Activated CD8-positive, alpha-beta memory T cell treated with anti-CD3 and anti-CD28 coated beads for 24 hours (primary cell): ENCODE data around the gene PPFIBP1.
"Not testable (repeated sequence)": the region's sequence is repeated elsewhere in the genome, so short reads cannot be mapped to it uniquely, and the experiment has no call there.

Source experiments
- DNase-seq: peaks from one replicate; pipeline ENCODE4 v3.0.0-alpha.2; 2020

Gene PPFIBP1

DNA sequence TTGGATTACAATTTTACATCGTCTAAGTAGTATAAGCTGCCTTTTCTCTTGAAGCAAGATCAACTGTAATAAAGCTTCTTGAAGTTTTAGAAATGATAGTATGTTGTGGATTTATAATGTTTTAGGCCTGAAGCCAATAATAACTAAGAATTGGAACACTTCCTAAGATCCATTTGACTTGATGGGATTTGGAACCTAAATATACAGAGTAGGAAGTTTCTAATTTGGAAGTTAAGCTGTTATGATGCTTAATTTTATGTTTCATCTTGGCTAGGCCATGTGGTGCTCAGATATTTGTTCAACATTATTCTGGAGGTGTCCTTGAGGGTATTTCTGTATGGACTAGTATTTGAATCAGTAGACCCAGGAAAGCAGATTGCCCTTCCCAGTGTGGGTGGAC is 74.9 kb downstream of the PPFIBP1 start:
- DNase-seq, result not testable (repeated sequence)

DNA sequence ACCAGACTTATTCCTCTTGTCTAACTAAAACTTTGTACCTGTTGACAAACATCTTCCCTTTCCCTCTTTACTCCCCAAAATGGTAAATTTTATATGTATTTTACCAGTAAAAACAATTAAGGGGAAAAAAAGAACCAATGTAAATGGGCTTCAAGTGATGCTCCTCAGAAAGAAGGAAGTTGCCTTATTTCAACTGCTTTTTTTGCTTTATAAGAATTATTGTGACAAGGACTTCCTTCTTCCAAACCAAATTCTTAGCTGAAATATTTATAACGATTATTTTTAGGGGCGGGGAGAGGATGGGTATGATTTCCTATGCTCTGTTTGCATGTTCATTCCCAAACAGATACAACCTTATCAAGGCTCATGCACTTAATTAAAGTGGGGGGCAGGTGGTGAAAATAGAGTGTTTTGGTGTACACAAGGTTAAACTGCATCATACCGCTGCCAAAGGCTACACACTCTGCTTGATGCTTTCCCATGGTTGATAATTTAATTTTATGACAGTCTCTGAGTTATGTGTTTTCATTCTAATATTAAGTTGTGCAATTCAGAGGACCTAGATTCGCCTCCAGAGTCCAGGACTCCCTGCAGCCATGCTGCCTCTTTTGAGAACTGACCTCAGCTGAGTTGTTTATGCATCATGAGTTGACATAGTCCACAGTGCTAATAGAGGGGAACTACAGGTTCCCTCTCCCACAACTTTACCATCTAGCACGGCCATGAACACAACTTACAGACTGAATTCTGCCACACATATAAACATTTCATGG is 77.2 kb downstream of the PPFIBP1 start:
- DNase-seq, result not testable (repeated sequence)

- DNase-seq, result no peak
Observed at GRCh38 chr12:27602516-27602915, 78.5 kb downstream of the PPFIBP1 start.

DNA sequence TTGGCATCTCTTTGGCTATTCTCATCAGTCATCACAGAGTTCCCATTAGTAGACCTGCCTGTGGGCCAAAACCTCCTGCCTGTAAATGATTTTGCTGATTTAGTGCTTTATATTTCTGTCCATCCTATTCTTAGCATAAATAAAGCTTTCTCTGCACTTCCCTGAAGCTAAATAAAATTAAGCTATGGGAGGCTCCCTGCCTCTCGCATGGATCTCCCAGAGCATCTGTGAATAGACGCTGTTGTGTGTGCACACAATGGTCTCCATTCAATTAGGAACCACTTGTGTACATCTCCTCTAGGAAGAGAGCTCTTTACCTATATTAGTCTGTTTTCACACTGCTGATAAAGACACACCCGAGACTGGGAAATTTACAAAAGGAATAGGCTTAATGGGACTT is 80.4 kb downstream of the PPFIBP1 start:
- DNase-seq, result no peak

GRCh38 chr12:27606986-27607385 is 83.0 kb downstream of the PPFIBP1 start:
- DNase-seq, result no peak

- DNase-seq, result no peak
Observed at GRCh38 chr12:27607591-27607990, 83.6 kb downstream of the PPFIBP1 start.

GRCh38 chr12:27608890-27609289 is 84.9 kb downstream of the PPFIBP1 start:
- no peak for DNase-seq

GRCh38 chr12:27610374-27610773 is 86.4 kb downstream of the PPFIBP1 start:
- DNase-seq, result no peak

DNA sequence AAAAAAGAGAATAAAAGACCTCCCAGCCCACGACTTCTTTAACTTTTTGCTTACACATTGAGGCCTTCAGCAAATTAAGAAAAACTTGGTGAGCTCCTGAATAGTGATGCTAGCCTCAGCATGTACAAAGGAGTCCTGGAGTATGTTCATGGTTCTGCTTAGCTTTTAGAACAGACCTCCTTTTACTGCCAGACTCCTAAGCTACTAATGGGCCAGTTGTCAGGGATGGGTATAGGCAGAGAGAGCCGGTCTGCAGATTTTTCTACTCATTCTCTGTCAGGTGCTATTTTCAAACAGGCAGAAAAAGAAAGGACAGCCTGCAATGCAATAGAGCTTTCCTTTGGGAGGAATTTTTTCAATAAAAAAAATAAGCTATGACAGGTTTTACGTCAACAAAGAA is 90.4 kb downstream of the PPFIBP1 start:
- no peak for DNase-seq

GRCh38 chr12:27614866-27615265 is 90.9 kb downstream of the PPFIBP1 start:
- DNase-seq, result no peak

DNA sequence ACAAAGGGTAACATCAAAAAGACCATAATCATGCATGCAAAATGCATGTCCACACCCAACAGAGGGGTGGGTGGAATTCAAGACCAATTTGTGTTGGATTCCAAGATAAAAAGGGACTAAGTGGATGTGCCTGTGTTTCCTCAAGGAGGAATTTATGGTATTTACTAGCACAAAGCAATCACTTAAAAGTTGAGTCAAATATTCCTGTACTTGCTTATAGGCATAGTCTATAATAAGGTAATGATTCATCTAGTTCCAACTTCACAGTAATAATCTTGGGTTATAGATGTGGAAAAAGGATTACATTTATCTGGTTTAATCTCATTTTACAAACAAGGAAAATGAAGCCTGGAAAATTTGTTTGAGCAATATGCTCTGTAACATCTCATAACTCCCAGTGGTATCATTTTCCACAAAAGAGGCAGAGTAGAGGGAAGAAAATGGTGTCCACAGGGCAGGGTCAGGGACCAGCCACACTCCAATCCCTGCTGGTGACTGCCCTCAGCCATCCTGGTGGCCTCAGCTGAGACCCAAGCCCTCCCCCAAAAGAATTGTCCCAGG is 91.4 kb downstream of the PPFIBP1 start:
- no peak for DNase-seq

DNA sequence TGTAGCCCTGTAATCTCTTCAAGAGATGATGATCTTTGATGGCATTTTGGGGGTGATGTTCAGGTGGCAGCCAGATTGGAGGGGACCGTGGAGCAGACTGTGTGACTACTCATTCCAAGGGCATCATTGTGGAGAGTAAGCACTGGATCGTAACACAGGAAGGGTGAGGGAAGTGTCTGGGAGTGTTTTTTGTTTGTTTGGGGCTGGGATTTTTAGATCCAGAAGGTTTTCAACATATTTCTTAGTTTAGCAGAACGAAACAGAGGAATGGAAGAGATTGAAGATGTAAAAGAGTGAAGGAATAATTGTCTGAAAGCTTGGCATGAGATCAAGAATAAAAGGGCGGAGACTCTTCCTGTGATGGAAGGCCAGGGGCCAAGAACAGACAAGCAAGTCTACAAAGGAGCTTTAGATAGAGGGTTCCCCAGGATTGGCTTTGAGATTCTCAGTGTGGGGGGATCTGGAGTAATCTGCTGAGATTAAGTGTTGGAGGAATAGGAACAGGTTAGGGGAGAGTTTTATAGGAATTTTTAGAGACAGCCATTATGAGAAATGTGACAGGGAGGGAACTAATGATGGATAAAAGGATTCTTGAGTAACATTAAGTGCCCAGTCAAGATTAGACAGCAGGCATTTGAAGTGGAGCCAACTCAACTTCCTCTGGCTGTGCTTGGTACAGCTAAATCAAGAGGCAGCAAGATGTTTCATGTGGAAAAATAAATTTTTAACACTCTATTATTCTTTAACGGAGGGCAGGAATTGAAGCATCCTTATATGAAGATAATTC is 92.5 kb downstream of the PPFIBP1 start:
- no peak for DNase-seq

DNA sequence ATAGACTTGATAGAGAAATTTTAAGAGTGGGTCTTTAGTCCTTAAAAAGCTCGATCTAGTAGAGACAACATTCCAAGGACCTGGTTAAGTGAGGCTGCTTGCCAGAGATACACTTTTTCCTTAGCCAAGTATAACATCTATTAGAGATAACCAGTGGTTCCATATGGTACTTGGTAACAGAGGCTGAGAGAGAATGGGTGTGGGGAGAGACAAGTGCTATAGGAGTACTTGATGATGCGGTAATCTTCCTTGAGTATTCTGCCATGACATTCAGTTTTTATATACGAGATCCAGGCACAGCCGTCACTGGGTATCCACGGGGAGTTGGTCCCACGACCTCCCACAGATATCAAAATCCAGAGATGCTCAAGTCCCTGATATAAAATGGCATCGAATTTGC is 94.8 kb downstream of the PPFIBP1 start:
- DNase-seq, result no peak

DNA sequence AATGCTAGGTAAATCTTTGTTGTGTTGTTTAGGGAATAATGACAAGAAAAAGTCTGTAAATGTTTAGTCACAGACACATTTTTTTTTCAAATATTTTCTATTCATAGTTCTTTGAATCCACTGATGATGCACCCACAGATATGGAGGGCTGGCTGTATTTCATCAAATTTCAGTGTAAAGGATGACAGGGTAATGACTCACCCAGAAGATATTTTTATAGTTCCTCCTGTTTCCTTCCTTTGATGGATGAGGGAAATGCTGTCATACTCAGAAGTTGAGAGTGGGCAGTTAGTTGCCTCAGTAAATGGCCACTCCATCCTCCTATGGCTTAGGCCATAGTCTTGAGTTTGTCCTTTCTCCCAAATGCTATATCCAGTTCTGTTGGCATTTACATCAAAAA is 95.3 kb downstream of the PPFIBP1 start:
- DNase-seq, result no peak

DNA sequence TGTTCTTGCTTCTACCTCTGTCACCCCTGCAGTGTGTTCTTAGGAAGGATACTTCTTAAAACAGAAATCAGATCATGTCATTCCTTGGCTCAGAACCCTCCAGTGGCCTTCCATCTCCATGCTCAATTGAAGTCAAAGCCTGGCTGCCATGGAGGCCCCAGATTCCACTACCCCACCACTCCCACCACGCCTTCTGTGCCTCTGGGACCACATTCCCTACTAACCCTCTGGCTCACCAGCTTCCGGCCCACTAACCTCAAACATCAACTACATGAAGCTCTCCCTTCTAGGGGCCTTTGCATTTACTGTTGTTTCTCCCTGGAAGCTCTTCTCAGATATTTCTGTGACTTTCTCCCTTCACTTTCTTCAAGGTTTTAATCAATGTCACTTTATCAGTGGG is 96.1 kb downstream of the PPFIBP1 start:
- no peak for DNase-seq

GRCh38 chr12:27622436-27623195 is 98.6 kb downstream of the PPFIBP1 start:
- DNase-seq, result no peak

DNA sequence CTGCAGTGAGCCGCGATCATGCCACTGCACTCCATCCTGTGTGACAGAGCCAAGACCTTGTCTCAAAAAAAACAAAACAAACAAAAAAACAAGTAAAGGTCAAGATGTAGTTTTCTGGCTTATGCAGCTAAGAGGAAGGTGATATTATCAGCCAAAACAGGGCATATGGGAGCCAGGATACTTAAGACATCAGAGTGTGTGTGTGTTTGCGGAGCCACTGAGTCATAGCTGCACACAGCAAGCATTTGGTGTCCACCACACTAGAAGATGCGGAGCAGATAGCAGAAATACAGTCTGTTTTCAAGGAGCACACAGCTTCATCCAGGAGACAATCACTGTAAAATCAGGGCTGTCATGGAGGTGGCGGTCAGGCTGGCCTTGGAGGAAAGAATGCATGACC is 99.6 kb downstream of the PPFIBP1 start:
- DNase-seq, result no peak

GRCh38 chr12:27624586-27624985 is 100.6 kb downstream of the PPFIBP1 start:
- DNase-seq, result no peak

- DNase-seq, result no peak
Observed at GRCh38 chr12:27627123-27627852, 103.3 kb downstream of the PPFIBP1 start.

DNA sequence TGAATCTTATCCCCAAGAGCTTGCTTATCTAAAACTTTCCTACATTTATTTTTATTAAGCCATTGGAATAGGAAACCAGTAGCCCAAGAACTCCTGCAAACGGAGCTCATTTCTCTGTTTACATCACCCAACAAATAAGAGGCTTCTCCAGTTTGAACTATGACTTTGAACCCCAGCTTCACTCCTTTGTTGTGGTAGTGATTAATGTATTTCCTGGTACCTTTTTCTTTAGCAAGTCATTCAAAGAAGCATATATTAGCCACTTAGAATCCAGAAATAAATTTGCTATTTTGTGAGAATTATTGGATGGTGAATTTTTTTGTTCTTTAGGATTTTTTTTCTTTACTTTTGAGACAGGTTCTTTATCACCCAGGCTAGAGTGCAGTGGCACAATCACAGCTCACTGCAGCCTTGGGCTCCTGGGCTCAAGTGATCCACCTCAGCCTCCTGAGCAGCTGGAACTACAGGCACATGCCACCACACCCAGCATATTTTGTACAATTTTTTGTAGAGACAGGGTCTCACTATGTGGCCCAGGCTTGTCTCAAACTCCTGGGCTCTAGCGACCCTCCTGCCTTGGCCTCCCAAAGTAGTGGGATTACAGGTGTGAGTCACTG is 104.0 kb downstream of the PPFIBP1 start:
- not testable (repeated sequence) for DNase-seq

GRCh38 chr12:27630219-27630618 is 106.2 kb downstream of the PPFIBP1 start:
- DNase-seq, result not testable (repeated sequence)

- no peak for DNase-seq
Observed at GRCh38 chr12:27631365-27631764, 107.4 kb downstream of the PPFIBP1 start.
